Fibroblast of pulmonary artery (primary cell): ENCODE data around the gene TROAP.
"Not testable (repeated sequence)": the region's sequence is repeated elsewhere in the genome, so short reads cannot be mapped to it uniquely, and the experiment has no call there.

ENCODE experiments used
- DNase-seq: peaks from one replicate; pipeline ENCODE4 v3.0.0-alpha.2; 2010; ENCODE audit warnings: low read depth
- H3K4me3 ChIP-seq: replicated peaks from 2 replicates; pipeline ENCODE4 v1.5.1; 2011; ENCODE audit warnings: low read depth, mild to moderate bottlenecking, control low read depth, low read length, moderate library complexity
- CTCF ChIP-seq: IDR thresholded peaks from 2 replicates; pipeline ENCODE4 v1.5.1; 2011; ENCODE audit warnings: mild to moderate bottlenecking, control low read depth, low read length, inconsistent platforms; ENCODE audit errors: missing control alignments

The TROAP gene

GRCh38 chr12:49305762-49306510, 17.1 kb upstream of the TROAP start:
- TF ChIP-seq CTCF = no peak
- no peak for DNase-seq
- H3K4me3 ChIP-seq = no peak overlapping the region

GRCh38 chr12:49309386-49309785, 13.7 kb upstream of the TROAP start:
- TF ChIP-seq CTCF = no peak
- no peak overlapping the region for H3K4me3 ChIP-seq
- no peak for DNase-seq

- not testable (repeated sequence) for DNase-seq, H3K4me3 ChIP-seq
These were observed 12.5 kb upstream of the TROAP start for GRCh38 chr12:49310451-49311000.

GRCh38 chr12:49314811-49315210, 8.2 kb upstream of the TROAP start:
- TF ChIP-seq CTCF = no peak
- H3K4me3 ChIP-seq = no peak overlapping the region
- DNase-seq = no peak

GRCh38 chr12:49317118-49317517, 5.9 kb upstream of the TROAP start:
- not testable (repeated sequence) for DNase-seq, H3K4me3 ChIP-seq

- not testable (repeated sequence) for H3K4me3 ChIP-seq, DNase-seq
These were observed 2.5 kb upstream of the TROAP start for GRCh38 chr12:49320411-49321103.

- TF ChIP-seq CTCF = no peak
- DNase-seq = no peak
- H3K4me3 ChIP-seq = peak overlapping the region; percentile 78
These were observed 718 bp upstream of the TROAP start for GRCh38 chr12:49322367-49322707.

GRCh38 chr12:49323524-49324097, 556 bp downstream of the TROAP start:
- no peak for TF ChIP-seq CTCF
- no peak for DNase-seq
- peak overlapping the region; percentile 78 for H3K4me3 ChIP-seq
